ENCODE measurements around the gene ARHGAP26.

DNA sequence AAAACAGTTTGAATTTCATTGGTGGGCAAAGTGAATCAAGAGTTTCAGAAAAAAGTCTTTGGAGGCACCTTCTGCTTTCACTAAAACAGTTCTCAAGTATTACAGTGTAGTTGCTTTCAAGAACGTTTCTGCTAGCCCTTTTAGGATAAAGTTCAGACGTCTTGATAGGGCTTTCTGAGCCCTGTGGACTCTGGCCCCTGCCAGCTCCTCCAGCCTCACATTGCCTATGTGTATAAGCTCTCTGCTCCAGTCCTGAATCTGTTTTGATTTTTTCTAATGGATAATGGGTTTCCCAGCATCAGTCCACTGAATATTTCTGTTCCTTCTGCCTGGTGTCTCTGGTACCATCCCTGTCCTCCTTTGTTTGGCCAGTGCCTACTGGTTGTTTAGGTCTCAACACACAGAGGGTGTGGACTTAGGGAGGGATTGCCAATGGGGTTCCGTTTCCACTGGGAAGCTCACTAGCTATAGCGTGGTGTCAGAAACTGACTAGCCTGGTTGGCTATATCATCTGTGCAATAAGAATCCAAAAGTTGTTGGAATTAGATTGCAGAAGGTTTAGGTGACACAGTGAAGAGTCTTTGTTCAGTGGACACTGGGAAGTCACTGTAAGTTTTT, 26.4 kb downstream of the ARHGAP26 start:
- TF ChIP-seq POLR2AphosphoS5 (IDR thresholded peaks at IDR 0.05; ENCODE audit: low read depth, low read length), result no peak
- TF ChIP-seq TAF1 (IDR thresholded peaks at IDR 0.05; ENCODE audit: borderline replicate concordance, insufficient read depth, low read length), result no peak
- no peak for TF ChIP-seq SIN3A (IDR thresholded peaks at IDR 0.05; ENCODE audit: borderline replicate concordance, insufficient read depth, low read length)
- no peak for TF ChIP-seq REST (IDR thresholded peaks at IDR 0.05; ENCODE audit: insufficient read depth in 1 of 2, low read depth in 2 of 2, low read length in 2 of 2)

Measured in PFSK-1 (cell line).